Measurements from ENCODE around the gene TCEAL8. TPM values are rescaled to one million over a fixed set of nuclear protein-coding genes. Genes with fewer than 3 reads are reported as not detected.
"Not testable (repeated sequence)": the region's sequence is repeated elsewhere in the genome, so short reads cannot be mapped to it uniquely, and the experiment has no call there.

TCEAL8 gene
- total RNA-seq, 1 experiment from 2014 or later: 111 TPM

DNA sequence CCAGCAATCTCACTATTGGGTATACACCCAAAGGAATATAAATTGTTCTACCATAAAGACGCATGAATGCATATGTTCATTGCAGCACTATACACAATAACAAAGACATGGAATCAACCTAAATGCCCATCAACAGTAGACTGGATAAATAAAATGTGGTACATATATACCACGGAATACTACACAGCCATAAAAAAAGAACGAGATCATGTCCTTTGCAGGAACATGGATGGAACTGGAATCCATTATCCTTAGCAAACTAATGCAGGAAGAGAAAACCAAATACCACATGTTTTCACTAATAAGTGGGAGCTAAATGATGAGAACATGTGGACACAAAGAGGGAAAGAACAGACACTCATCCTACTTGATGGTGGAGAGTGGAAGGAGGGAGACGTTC is 29.0 kb downstream of the TCEAL8 start:
- in situ Hi-C loops (cut with HindIII; ENCODE audit: low pct_unique_long_range_greater_than_20kb, low sequenced_read_pairs); DNase-seq (ENCODE audit: low read depth): not testable (repeated sequence)

DNA sequence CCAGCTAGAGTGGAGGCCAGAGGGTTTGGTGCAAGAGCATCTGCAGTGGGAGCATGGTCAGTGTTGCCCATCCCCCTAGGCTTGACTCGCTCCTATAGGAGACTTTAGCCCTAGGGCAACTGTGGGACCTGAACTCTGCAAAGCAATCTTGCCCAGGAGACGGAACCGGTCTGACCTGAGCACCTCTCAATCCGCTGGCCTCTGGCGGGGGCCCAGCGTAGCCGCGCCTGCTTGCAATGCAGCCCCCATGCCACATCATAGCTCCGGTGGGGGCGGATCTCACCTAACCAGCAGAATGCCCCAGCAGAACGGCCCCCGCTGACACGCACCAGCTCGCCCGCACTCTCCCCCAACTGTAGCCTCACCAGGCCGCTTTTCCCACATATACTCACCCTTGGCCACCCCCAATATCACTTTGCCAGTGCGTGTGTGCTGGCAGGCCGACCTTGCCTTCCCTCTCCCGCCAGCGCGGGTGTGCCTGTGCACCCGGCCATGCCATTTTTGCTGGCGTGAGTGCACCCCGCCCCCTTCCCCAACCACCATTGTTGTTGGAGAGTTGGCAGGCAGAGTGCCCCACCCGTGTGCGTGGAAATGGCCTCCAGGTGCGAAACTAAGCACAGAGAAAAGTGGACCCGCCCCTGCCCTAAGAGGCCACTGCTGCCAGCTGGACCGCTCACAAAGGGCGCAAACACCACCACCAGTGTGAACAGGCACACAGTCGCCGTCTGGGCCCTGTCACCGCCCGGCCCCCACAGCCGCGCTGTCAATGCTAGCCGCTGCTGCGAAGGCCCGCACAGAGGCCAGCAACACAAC is 34.2 kb downstream of the TCEAL8 start:
- in situ Hi-C loops (cut with HindIII; ENCODE audit: low pct_unique_long_range_greater_than_20kb, low sequenced_read_pairs): no loop called here
- no peak for DNase-seq (ENCODE audit: low read depth)

DNA sequence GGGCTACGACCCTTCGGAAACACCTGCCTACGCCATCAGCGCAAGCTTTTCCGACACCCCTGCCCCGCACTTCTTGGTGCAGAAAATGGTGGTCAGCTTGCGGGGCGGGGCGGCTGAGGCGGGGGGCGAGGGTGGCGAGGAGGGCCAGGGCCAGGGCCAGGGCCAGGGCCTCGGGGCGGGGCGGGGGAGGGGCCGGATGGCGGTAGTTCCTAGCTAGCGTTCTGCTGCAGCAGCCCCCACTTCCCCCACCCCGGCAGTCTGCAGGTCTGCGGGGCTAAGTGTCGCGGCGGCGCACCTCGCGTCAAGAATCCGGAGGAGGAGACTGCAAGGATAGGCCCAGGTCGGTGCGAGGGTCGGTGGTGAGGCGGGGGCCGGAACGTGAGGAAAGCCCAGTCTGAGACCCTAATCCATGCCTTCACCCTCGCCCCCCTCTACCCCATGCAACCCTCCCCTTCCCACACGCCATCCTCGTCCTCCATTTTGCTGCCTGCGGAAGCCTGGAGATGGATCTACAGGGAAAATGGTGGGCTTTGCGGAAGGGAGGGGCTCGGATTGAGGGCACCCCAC is 39.4 kb downstream of the TCEAL8 start:
- DNase-seq (ENCODE audit: low read depth): peak; percentile 1
- in situ Hi-C loops (cut with HindIII; ENCODE audit: low pct_unique_long_range_greater_than_20kb, low sequenced_read_pairs): no loop called here

- in situ Hi-C loops (cut with HindIII; ENCODE audit: low pct_unique_long_range_greater_than_20kb, low sequenced_read_pairs): no loop called here
- DNase-seq (ENCODE audit: low read depth): peak; percentile 61
Measured at GRCh38 chrX:103214870-103215424, 40.0 kb downstream of the TCEAL8 start, which contains the start of gene BEX4. BEX4 (plus strand) TSS chrX:103215108; CDS start chrX:103216154, 1,046 bp downstream.

DNA sequence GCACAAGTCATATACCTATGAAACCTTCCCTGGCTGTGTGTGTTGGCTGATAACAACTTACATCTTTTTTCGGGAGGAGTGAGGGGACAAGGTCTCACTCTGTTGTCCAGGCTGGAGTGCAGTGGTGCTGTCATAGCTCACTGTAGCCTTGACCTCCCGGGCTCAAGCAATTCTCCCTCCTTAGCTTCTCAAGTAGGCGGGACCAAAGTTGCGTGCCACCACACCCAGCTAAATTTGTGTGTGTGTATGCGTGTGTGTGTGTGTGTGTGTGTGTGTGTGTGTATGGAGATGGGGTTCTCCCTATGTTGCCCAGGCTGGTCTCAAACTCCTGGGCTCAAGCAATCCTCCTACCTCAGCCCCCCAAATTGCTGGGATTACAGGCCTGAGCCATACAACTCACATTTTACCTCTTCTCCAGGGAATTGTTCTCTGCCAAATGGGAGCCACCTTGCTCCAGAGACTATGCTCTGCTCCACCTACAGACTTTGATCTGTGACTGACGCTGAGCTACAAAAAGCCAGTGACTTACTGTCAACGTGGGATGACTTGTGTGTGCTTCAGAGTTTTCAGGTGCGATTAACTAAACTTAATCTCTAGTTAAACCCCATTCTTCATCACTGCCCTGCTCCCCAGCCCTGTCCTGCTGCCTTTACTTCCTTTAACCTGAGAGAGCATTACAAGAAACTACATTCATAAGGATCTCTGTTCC is 42.1 kb downstream of the TCEAL8 start:
- DNase-seq (ENCODE audit: low read depth): no peak
- in situ Hi-C loops (cut with HindIII; ENCODE audit: low pct_unique_long_range_greater_than_20kb, low sequenced_read_pairs): no loop called here

DNA sequence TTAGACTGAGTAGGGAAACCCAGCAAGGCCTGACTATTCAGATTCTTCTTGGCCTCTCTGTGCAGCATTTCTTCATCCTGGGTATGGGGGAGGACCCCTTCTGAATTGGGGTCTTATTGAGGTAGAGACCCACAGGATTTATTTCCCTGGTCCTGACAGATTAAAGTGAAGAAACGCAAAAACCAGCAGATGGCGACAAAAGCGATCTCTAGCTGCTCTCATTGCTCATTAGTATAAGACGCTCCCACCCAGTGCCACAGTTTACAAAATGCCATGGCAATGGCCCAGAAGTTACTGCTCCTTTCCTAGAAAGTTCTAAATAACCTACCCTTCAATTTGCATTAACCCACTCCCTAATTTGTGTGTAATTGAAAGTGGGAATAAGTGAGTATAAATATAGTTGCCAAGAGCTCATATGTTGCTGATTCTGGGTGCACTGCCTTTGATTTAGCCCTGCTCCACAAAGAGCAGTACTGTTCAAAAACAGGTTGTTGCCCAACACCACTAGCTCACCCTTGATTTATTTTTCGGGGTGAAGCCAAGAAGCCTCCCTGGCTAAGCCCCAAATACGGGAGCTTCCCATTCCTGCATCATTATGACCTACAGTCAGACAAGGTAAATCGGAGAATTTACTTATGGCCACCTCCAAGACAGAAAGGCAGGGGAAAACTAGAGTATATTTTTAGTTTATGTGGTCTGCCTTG is 43.8 kb downstream of the TCEAL8 start:
- in situ Hi-C loops (cut with HindIII; ENCODE audit: low pct_unique_long_range_greater_than_20kb, low sequenced_read_pairs): no loop called here
- DNase-seq (ENCODE audit: low read depth): no peak

DNA sequence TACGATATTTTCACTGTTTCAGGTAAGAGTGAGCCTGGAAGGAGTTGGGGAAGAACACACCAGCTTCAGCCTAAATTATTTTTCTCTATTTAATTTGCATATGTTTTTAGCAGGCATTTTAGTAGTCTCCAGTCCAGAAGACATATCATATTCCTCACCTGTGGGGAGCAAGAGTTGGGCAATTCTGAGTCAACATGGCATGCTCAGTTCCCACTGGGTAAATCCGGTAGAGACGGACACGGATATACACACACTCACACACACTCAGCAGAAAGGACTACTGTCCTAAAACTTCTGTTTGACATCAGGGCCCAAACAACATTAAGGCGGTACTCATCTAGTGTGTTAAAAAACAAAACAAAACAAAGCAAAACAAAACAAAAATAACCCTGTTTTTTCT is 44.9 kb downstream of the TCEAL8 start:
- in situ Hi-C loops (cut with HindIII; ENCODE audit: low pct_unique_long_range_greater_than_20kb, low sequenced_read_pairs): no loop called here
- no peak for DNase-seq (ENCODE audit: low read depth)

Other genes with a start within 250 kb of the TCEAL8 start
- gene BEX1, start 191.0 kb downstream of the TCEAL8 start, total RNA-seq (2014; rRNA removed; shearing (Covaris generic); ENCODE audit: low replicate concordance): not detected in 2 replicates
- not detected in 2 replicates for gene NXF3, start 162.0 kb downstream of the TCEAL8 start, total RNA-seq (2014; rRNA removed; shearing (Covaris generic); ENCODE audit: low replicate concordance)
- 13.1 and 24.1 TPM in 2 replicates for gene BEX4, start 40.0 kb downstream of the TCEAL8 start, total RNA-seq (2014; rRNA removed; shearing (Covaris generic); ENCODE audit: low replicate concordance)
- not detected in 2 replicates for gene TCEAL5, start 21.6 kb upstream of the TCEAL8 start, total RNA-seq (2014; rRNA removed; shearing (Covaris generic); ENCODE audit: low replicate concordance)
- gene BEX2, start 55.8 kb upstream of the TCEAL8 start, total RNA-seq (2014; rRNA removed; shearing (Covaris generic); ENCODE audit: low replicate concordance): 12.2 and 15.0 TPM in 2 replicates
- not detected in 2 replicates for gene TCEAL7, start 75.1 kb upstream of the TCEAL8 start, total RNA-seq (2014; rRNA removed; shearing (Covaris generic); ENCODE audit: low replicate concordance)
- gene TCEAL9, start 101.4 kb upstream of the TCEAL8 start, total RNA-seq (2014; rRNA removed; shearing (Covaris generic); ENCODE audit: low replicate concordance): 52.9 and 53.6 TPM in 2 replicates
- 289 and 328 TPM in 2 replicates for gene BEX3, start 121.4 kb upstream of the TCEAL8 start, total RNA-seq (2014; rRNA removed; shearing (Covaris generic); ENCODE audit: low replicate concordance)